ENCODE data around the gene SERPINE2.

GRCh38 chr2:223944166-223944702 lies 94.9 kb downstream of the SERPINE2 start:
- no peak for TF ChIP-seq CTCF (IDR thresholded peaks at IDR 0.05)
- TF ChIP-seq POLR2A (IDR thresholded peaks at IDR 0.05), result no peak
- TF ChIP-seq EP300 (IDR thresholded peaks at IDR 0.05), result no peak

All from ovary (tissue), 3 donors.